H1 (cell line): ENCODE results near the gene ZNF831. TPM values are rescaled to one million over a fixed set of nuclear protein-coding genes. Genes with fewer than 3 reads are reported as not detected.

Experiments used
- CBX8 ChIP-seq: fragments of 300-800, 300-1000 bp; sonication (generic); IDR thresholded peaks from 2 replicates; pipeline ENCODE4 v1.7.1; 2016; ENCODE audit warnings: low read depth, low read length, borderline replicate concordance
- RBBP5 ChIP-seq: IDR thresholded peaks from 2 replicates; pipeline ENCODE4 v1.7.1; 2012; ENCODE audit warnings: low read depth, mild to moderate bottlenecking, inconsistent platforms, low read length, moderate library complexity, borderline replicate concordance
- RXRA ChIP-seq: IDR thresholded peaks from 2 replicates; pipeline ENCODE4 v1.6.1; 2011; ENCODE audit warnings: low read depth, mild to moderate bottlenecking, low read length, moderate library complexity; ENCODE audit not compliant: insufficient read depth
- polyA plus RNA-seq, 7 experiments: library from polyadenylated mRNA; depleted of rRNA in 3 of 7; stranded (reverse) in 5 of 7; unstranded in 2 of 7; fragments of >200 nt in 5 of 7; fragments of 200-250 nt in 2 of 7; gene quantifications; 1 replicate in 5 of 7; 2 replicates in 1 of 7; 4 replicates in 1 of 7; pipeline versions ENCODE4 v1.2.1 to v1.2.3, GENCODE V29; 2011 to 2013; ENCODE audit warnings: missing spikeins in 2 of 7, mixed read lengths in 2 of 7
- total RNA-seq: library from RNA; stranded (reverse); fragmentation: NEBNext Ultra II Directional; extraction: Animal tissue kit (Norgen Biotek cat#: 25700); gene quantifications from 2 replicates; pipeline ENCODE4 v1.2.1, GENCODE V29; 2021

Gene ZNF831
- total and polyA plus RNA-seq, 2 of the 8 experiments (the other 6 are each of a cell fraction or from before 2014, with no cell fraction given), result not detected

- no peak for TF ChIP-seq CBX8
- no peak for TF ChIP-seq RXRA
- TF ChIP-seq RBBP5, result no peak
These were observed 1.2 kb downstream of the ZNF831 start (continued) for GRCh38 chr20:59164686-59165391.
